Sigmoid colon (tissue), 4 donors: Measurements from ENCODE around the gene BSPH1.

Source experiments
- CTCF ChIP-seq, 4 experiments: fragments of 450-650 bp in 3 of 4; fragments of 200-600 bp in 1 of 4; IDR thresholded peaks; one replicate each; pipeline ENCODE4 v1.5.1; 2016 to 2019; ENCODE audit warnings: antibody characterized with exemption in 4 of 4, mild to moderate bottlenecking in 3 of 4, moderate library complexity in 2 of 4
- EP300 ChIP-seq, 4 donors: sonication (generic); formaldehyde crosslinking; IDR thresholded peaks; one replicate each; pipeline ENCODE4 v1.6.1; 2017; ENCODE audit warnings: antibody characterized with exemption in 4 of 4
- POLR2AphosphoS5 ChIP-seq, 4 donors: sonication (generic); formaldehyde crosslinking; IDR thresholded peaks; one replicate each; pipeline ENCODE4 v1.6.1; 2017; ENCODE audit warnings: antibody characterized with exemption in 4 of 4

GRCh38 chr19:47973529-47973928, 18.4 kb downstream of the BSPH1 start:
- TF ChIP-seq EP300 (IDR thresholded peaks at IDR 0.05) (no peak), POLR2AphosphoS5 (IDR thresholded peaks at IDR 0.05) (no peak), CTCF (IDR thresholded peaks at IDR 0.05) (no peak)
